Measurements from ENCODE around the gene NFILZ.

GRCh38 chr19:8605514-8605913 lies 24.9 kb upstream of the NFILZ start:
- TF ChIP-seq, protein P1, sequence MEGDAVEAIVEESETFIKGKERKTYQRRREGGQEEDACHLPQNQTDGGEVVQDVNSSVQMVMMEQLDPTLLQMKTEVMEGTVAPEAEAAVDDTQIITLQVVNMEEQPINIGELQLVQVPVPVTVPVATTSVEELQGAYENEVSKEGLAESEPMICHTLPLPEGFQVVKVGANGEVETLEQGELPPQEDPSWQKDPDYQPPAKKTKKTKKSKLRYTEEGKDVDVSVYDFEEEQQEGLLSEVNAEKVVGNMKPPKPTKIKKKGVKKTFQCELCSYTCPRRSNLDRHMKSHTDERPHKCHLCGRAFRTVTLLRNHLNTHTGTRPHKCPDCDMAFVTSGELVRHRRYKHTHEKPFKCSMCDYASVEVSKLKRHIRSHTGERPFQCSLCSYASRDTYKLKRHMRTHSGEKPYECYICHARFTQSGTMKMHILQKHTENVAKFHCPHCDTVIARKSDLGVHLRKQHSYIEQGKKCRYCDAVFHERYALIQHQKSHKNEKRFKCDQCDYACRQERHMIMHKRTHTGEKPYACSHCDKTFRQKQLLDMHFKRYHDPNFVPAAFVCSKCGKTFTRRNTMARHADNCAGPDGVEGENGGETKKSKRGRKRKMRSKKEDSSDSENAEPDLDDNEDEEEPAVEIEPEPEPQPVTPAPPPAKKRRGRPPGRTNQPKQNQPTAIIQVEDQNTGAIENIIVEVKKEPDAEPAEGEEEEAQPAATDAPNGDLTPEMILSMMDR (IDR thresholded peaks at IDR 0.05) = no peak
- TF ChIP-seq EP300 (IDR thresholded peaks at IDR 0.05) (no peak), POLR2A (IDR thresholded peaks at IDR 0.05) (no peak)
